ENCODE measurements around the gene DAB2IP. TPM values are rescaled to one million over a fixed set of nuclear protein-coding genes. Genes with fewer than 3 reads are reported as not detected.
A peak's percentile ranks its signal among the peaks of the same experiment; 100 is the strongest.

The DAB2IP gene
- total RNA-seq, 2 donors from 2014 or later = 0.07 to 0.53 TPM

DNA sequence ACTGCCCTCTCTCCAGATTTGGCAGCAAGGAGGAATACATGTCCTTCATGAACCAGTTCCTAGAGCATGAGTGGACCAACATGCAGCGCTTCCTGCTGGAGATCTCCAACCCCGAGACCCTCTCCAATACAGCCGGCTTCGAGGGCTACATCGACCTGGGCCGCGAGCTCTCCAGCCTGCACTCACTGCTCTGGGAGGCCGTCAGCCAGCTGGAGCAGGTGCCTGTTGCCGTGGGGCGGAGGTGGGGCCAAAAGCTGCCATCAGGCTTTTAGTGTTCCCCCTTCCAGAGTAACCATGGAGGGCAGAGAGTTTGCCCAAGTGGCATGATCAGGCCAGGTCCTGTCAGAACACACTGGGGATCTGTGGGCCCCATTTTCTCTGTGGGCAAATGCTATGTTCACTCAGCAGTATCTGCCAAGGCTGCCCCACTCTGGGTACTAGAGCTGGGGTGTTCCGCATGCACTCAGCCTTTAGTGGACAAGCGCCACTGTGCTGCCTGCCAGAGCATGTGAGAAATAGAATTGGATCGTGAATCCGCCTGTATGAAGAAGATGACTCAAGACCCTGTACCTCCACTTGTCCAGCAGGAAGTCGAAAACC is 117.1 kb downstream of the DAB2IP start:
- Mint-ChIP-seq H3K9me3 (no peaks in the 10 kb centered on the region), H3K36me3 (no peaks in the 10 kb centered on the region), H3K4me1 (ENCODE audit: low read depth in 2 of 2) (no peaks in the 10 kb centered on the region), H3K4me3 (no peak overlapping the region), H3K27me3 (peaks cover 0 to 3% of the 10 kb centered on the region in 2 donors), H3K27ac (no peak overlapping the region)
- no peak for ATAC-seq
- no peak for DNase-seq (ENCODE audit: low spot score)

DNA sequence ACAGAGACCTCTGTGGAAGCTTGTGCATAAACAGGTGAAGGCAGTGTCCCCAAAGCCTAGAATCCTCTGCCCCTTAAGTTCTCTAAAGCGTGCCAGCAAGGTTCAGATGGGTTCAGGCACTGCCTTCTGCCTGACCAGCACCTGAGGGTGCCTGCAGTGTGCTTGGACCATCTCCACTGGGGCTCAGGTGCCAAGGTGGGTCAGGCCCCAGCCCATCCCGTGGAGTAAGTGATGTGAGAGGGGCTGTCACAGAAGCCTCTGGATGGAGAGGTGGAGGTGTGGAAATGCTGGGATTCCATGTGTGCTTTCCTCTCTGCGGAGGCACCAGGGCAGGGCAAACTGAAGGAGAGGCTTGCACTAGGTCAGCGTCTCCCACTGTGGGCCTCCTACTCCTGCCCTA is 118.5 kb downstream of the DAB2IP start:
- no peaks in the 10 kb centered on the region for H3K36me3 Mint-ChIP-seq
- DNase-seq (ENCODE audit: low spot score) (no peak), ATAC-seq (no peak)
- H3K4me1 Mint-ChIP-seq (ENCODE audit: low read depth in 2 of 2) = no peaks in the 10 kb centered on the region
- peaks cover 0 to 3% of the 10 kb centered on the region in 2 donors for H3K27me3 Mint-ChIP-seq
- no peaks in the 10 kb centered on the region for H3K9me3 Mint-ChIP-seq
- no peak overlapping the region for H3K4me3 Mint-ChIP-seq
- H3K27ac Mint-ChIP-seq = no peak overlapping the region

DNA sequence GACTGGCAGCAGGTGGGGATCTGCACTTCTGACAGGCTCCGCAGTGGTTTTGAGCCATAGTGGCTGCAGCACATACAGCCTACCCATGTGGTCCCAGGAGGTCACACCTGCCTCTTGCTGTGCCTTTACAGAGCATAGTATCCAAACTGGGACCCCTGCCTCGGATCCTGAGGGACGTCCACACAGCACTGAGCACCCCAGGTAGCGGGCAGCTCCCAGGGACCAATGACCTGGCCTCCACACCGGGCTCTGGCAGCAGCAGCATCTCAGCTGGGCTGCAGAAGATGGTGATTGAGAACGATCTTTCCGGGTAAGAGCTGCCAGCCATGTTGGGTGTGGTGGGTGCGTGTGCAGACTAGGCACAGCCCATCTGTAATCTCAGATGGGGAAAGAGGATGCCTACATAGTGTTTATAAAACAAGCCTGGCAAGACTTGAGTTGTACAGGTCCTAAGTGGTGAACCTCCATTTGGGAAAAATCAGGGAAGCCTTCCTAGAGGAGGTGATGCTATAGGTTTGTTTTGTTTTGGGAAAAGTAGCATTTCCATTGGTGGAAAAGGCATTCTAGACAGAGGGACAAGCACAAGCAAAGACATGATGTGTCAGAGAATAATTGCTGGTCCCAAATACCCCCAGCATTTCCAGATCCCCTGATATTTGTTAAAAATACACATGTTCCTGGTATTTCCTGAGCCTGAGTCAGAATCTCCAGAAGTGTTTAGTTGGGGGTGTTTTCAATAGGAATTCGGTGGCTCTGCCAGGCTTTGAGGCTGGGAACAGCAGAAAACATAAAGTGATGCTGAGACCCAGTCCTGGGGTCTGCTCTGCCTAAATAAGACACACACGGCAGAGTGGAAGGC is 119.2 kb downstream of the DAB2IP start:
- no peaks in the 10 kb centered on the region for H3K36me3 Mint-ChIP-seq
- DNase-seq (ENCODE audit: low spot score) (no peak), ATAC-seq (no peak)
- H3K27me3 Mint-ChIP-seq = peaks cover 0 to 3% of the 10 kb centered on the region in 2 donors
- no peak overlapping the region for H3K4me3 Mint-ChIP-seq
- H3K27ac Mint-ChIP-seq = no peak overlapping the region
- no peaks in the 10 kb centered on the region for H3K9me3 Mint-ChIP-seq
- no peaks in the 10 kb centered on the region for H3K4me1 Mint-ChIP-seq (ENCODE audit: low read depth in 2 of 2)

GRCh38 chr9:121771418-121771817 is 120.0 kb downstream of the DAB2IP start:
- Mint-ChIP-seq H3K4me3 (no peak overlapping the region), H3K36me3 (no peaks in the 10 kb centered on the region), H3K27ac (no peak overlapping the region), H3K4me1 (ENCODE audit: low read depth in 2 of 2) (no peaks in the 10 kb centered on the region), H3K9me3 (no peaks in the 10 kb centered on the region), H3K27me3 (peaks cover 0 to 3% of the 10 kb centered on the region in 2 donors)
- DNase-seq (ENCODE audit: low spot score) = no peak
- ATAC-seq = no peak

- Mint-ChIP-seq H3K27ac (no peak overlapping the region), H3K4me3 (no peak overlapping the region), H3K4me1 (ENCODE audit: low read depth in 2 of 2) (no peaks in the 10 kb centered on the region), H3K27me3 (peaks cover 0 to 3% of the 10 kb centered on the region in 2 donors), H3K9me3 (no peaks in the 10 kb centered on the region), H3K36me3 (no peaks in the 10 kb centered on the region)
- no peak for DNase-seq (ENCODE audit: low spot score)
- ATAC-seq = no peak
Measured at GRCh38 chr9:121771851-121772599, 120.6 kb downstream of the DAB2IP start.

GRCh38 chr9:121772600-121773285 is 121.3 kb downstream of the DAB2IP start:
- no peak for DNase-seq (ENCODE audit: low spot score)
- Mint-ChIP-seq H3K36me3 (no peaks in the 10 kb centered on the region), H3K4me3 (no peak overlapping the region), H3K9me3 (no peaks in the 10 kb centered on the region), H3K27ac (no peak overlapping the region), H3K27me3 (no peaks in the 10 kb centered on the region), H3K4me1 (ENCODE audit: low read depth in 2 of 2) (no peaks in the 10 kb centered on the region)
- ATAC-seq = no peak

GRCh38 chr9:121773286-121773953 is 122.0 kb downstream of the DAB2IP start:
- Mint-ChIP-seq H3K27ac (no peak overlapping the region), H3K4me3 (no peak overlapping the region), H3K9me3 (no peaks in the 10 kb centered on the region), H3K36me3 (no peaks in the 10 kb centered on the region), H3K4me1 (ENCODE audit: low read depth in 2 of 2) (no peaks in the 10 kb centered on the region), H3K27me3 (no peaks in the 10 kb centered on the region)
- no peak for DNase-seq (ENCODE audit: low spot score)
- ATAC-seq = peak in 1 of 2 donors; percentile 34

DNA sequence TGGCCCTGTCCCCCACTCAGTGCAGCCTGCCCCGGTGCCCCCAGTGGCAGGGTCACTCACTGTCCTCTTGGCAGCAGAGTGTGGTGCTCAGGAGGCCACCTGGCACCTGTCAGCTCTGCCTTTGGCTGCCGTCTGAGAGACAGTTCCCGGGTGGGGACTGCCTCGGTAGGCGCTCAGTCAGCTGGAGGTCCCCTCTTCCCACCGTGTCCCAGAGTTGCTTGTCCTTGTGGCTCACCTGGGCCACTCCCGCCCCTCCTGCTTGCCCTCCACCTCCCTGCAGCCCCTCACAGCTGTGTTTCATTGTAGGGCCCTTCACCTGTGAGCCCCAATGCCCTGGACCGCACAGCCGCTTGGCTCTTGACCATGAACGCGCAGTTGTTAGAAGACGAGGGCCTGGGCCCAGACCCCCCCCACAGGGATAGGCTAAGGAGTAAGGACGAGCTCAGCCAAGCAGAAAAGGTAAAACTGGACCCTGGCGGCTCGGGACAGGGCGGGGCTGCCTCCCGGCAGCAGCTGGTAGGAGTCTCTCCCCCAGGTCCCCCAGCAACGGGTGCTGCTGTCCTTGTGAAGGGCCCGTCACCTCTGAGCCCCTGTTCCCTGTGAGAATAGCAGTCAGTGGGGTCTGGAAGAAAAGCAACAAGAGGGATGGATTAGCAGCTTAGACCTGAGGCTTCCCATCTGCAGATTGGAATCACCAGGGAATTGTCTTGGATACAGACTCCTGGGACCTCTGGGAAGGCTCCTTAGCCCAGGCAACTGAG is 122.7 kb downstream of the DAB2IP start:
- Mint-ChIP-seq H3K4me1 (ENCODE audit: low read depth in 2 of 2) (no peaks in the 10 kb centered on the region), H3K36me3 (peaks cover 2% of the 10 kb centered on the region), H3K9me3 (no peaks in the 10 kb centered on the region), H3K27ac (no peak overlapping the region), H3K4me3 (no peak overlapping the region), H3K27me3 (peaks cover 0 to 3% of the 10 kb centered on the region in 2 donors)
- DNase-seq (ENCODE audit: low spot score) = no peak
- ATAC-seq = no peak

DNA sequence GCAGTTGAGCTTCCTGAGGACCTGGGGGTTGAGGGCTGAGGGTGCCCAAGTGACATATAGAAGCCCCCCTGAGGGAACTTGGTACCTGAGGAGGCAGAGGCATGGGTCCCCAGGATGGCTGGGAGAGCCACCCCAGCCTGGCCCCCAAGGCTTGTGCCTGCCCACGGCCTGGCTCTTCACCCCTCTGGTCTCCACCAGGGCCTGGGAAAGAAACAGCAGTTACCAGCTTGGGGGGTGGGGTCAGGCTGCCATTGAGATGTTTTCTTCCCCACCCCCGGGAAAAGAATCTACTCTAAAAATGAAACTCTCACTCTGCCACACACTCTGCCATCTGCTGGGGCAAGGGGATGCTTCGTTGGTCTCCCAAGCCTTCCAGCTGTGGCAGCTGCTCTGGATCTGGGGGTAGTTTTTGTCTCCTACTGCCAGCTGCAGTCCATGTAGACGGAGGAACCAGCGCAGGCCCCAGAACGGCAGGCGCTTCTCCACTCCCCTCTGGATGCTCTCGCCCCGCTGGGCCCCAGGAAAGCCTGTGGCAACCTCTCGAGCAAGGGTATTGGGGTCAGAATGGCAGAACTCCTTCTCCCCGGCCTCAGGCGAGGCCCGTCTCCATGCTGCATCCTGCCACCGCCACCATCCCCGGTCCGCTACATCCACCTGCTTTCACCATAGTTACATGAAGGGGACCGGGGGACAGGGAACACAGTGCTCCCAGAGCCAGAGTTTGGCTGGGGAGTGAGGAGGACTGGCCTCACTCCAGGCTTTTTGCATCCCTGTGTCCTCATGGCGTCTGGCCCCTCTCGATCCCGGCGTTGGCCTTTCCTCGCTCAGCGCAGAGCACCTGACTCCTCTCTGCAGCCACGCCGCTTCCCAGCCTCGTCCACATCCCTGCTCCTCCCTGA is 123.5 kb downstream of the DAB2IP start:
- Mint-ChIP-seq H3K4me3 (no peak overlapping the region), H3K4me1 (ENCODE audit: low read depth in 2 of 2) (no peaks in the 10 kb centered on the region), H3K36me3 (peaks cover 4% of the 10 kb centered on the region), H3K27ac (no peak overlapping the region), H3K27me3 (peaks cover 0 to 6% of the 10 kb centered on the region in 2 donors), H3K9me3 (no peaks in the 10 kb centered on the region)
- DNase-seq (ENCODE audit: low spot score) (no peak), ATAC-seq (no peak)

DNA sequence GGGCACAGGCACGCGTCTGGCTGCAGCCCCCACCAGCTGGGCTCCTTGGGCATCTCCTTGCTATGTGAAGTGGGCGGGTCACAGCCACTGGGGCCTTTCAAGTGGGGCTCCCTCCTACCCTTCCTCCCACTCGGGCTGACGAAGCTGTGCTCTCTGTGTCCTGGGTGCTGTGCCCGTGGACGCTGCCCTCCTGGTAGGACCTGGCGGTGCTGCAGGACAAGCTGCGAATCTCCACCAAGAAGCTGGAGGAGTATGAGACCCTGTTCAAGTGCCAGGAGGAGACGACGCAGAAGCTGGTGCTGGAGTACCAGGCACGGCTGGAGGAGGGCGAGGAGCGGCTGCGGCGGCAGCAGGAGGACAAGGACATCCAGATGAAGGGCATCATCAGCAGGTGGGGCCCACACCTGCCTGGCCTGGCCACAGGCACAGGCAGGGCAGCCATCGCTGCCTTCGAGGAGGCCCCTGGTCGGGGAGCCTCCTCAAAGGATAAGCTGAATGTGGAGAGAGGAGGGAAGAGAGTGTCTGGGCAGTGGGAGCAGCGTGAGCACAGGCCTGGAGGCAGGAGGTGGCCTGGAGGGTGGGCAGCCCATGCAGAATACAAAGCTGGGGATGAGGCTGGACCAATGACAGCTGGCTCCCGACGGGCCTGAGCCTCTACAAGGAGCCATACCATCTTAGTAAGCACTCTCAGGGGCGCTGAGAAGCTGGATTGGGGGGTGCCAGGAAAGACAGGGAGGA is 124.7 kb downstream of the DAB2IP start:
- Mint-ChIP-seq H3K27me3 (peaks cover 0 to 6% of the 10 kb centered on the region in 2 donors), H3K27ac (no peak overlapping the region), H3K36me3 (peaks cover 4% of the 10 kb centered on the region), H3K4me3 (no peak overlapping the region), H3K9me3 (no peaks in the 10 kb centered on the region), H3K4me1 (ENCODE audit: low read depth in 2 of 2) (no peaks in the 10 kb centered on the region)
- ATAC-seq (no peak), DNase-seq (ENCODE audit: low spot score) (no peak)

GRCh38 chr9:121776739-121777637 is 125.6 kb downstream of the DAB2IP start:
- H3K4me3 Mint-ChIP-seq = no peak overlapping the region
- no peak for ATAC-seq
- no peaks in the 10 kb centered on the region for H3K4me1 Mint-ChIP-seq (ENCODE audit: low read depth in 2 of 2)
- H3K9me3 Mint-ChIP-seq = no peaks in the 10 kb centered on the region
- H3K27ac Mint-ChIP-seq = no peak overlapping the region
- no peak for DNase-seq (ENCODE audit: low spot score)
- peaks cover 4% of the 10 kb centered on the region for H3K36me3 Mint-ChIP-seq
- peaks cover 0 to 6% of the 10 kb centered on the region in 2 donors for H3K27me3 Mint-ChIP-seq
